K562 (cell line): ENCODE measurements around the gene RNF223. TPM values are rescaled to one million over a fixed set of nuclear protein-coding genes. Genes with fewer than 3 reads are reported as not detected.

Experiments
- ATAC-seq: fragments of 200-7000 bp; cut with Tn5 transposase; 3 replicates; pipeline ENCODE4 v1.9.1; 2020; ENCODE audit warnings: moderate library complexity
- BruUV-seq: library from RNA; stranded (reverse); fragments of 400-500 nt; replicated peaks from 2 replicates; lab custom pipeline; 2021; lab: Mats Ljungman, UMichigan
- CTCF ChIA-PET: fragments of 300-600 bp; formaldehyde crosslinking; extraction: SDS; loops from one replicate; lab custom pipeline; 2021; ENCODE audit warnings: low intra/inter-chr PET ratio; lab: Yijun Ruan, JAX
- POLR2A ChIA-PET: fragments of 300-600, 350-650 bp; sonication (Branson Sonifier 250); formaldehyde crosslinking; extraction: SDS; loops from one replicate; lab custom pipeline; 2021; ENCODE audit warnings: antibody characterized with exemption, inconsistent platforms; lab: Yijun Ruan, JAX
- DNase-seq, 4 experiments: peaks; one replicate each; pipeline versions ENCODE4 v3.0.0 to v3.0.0-alpha.2; 2011 to 2018; ENCODE audit warnings: low spot score in 3 of 4, mixed read lengths in 3 of 4; ENCODE audit errors: extremely low read depth in 1 of 4
- FAIRE-seq: peaks from 2 replicates; lab custom pipeline; 2011; peaks lifted over from hg19 to GRCh38; lab: Jason Lieb, UNC
- H2AFZ ChIP-seq: 2 replicates; pipeline ENCODE4 v1.6.0; 2011; ENCODE audit warnings: low read depth, low read length, control low read depth, inconsistent platforms
- H3K27ac ChIP-seq: fragments of 200-600 bp; 3 replicates; pipeline ENCODE4 v1.8.0; 2011; ENCODE audit warnings: low read depth, mild to moderate bottlenecking, control low read depth, inconsistent platforms, low read length, moderate library complexity, mixed read lengths; ENCODE audit errors: extremely low read depth
- H3K27me3 ChIP-seq, 2 experiments: fragments of 300-600 bp in 1 of 2; 2 replicates in 1 of 2; 3 replicates in 1 of 2; pipeline versions ENCODE4 v1.6.0 to v1.8.0; 2011; ENCODE audit warnings: inconsistent platforms in 2 of 2, low read length in 2 of 2, mild to moderate bottlenecking in 1 of 2, mixed read lengths in 1 of 2, moderate library complexity in 1 of 2; ENCODE audit not compliant: control insufficient read depth in 2 of 2, insufficient read depth in 2 of 2
- H3K36me3 ChIP-seq: fragments of 300-600 bp; 3 replicates; pipeline ENCODE4 v1.8.0; 2011; ENCODE audit warnings: mild to moderate bottlenecking, low read length, inconsistent platforms; ENCODE audit not compliant: control insufficient read depth, insufficient read depth
- H3K4me1 ChIP-seq, 2 experiments: fragments of 200-600 bp in 1 of 2; replicated peaks in 1 of 2; 2 replicates in 1 of 2; 3 replicates in 1 of 2; pipeline versions ENCODE4 v1.5.1 to v1.8.0; 2011; ENCODE audit warnings: inconsistent platforms in 2 of 2, low read length in 2 of 2, mild to moderate bottlenecking in 1 of 2, mixed read lengths in 1 of 2, moderate library complexity in 1 of 2; ENCODE audit not compliant: control insufficient read depth in 2 of 2, insufficient read depth in 2 of 2
- H3K4me2 ChIP-seq: 2 replicates; pipeline ENCODE4 v1.6.1; 2011; ENCODE audit warnings: low read length, control low read depth, inconsistent platforms, mixed read lengths; ENCODE audit not compliant: insufficient read depth
- H3K4me3 ChIP-seq: fragments of 200-600 bp; sonication (generic), shearing (Covaris generic); 2 replicates; pipeline ENCODE4 v1.5.1; 2016; ENCODE audit warnings: control low read depth, inconsistent platforms
- H3K79me2 ChIP-seq: fragments of 200-600 bp; 3 replicates; pipeline ENCODE4 v1.8.0; 2011; ENCODE audit warnings: low read length, inconsistent platforms; ENCODE audit not compliant: control insufficient read depth, insufficient read depth
- H3K9ac ChIP-seq, 2 experiments: 2 replicates each; pipeline versions ENCODE4 v1.6.0 to v1.6.1; 2011; ENCODE audit warnings: low read depth in 2 of 2, low read length in 2 of 2, control low read depth in 1 of 2, inconsistent platforms in 1 of 2, mild to moderate bottlenecking in 1 of 2, mixed read lengths in 1 of 2; ENCODE audit not compliant: insufficient read depth in 1 of 2
- H3K9me1 ChIP-seq: one replicate; pipeline ENCODE4 v1.6.0; 2011; ENCODE audit warnings: inconsistent platforms, mild to moderate bottlenecking, low read length, moderate library complexity; ENCODE audit not compliant: control insufficient read depth, insufficient read depth
- H3K9me3 ChIP-seq: replicated peaks from 2 replicates; pipeline ENCODE4 v1.5.1; 2011; ENCODE audit warnings: low read depth, low read length, inconsistent platforms; ENCODE audit not compliant: control insufficient read depth, insufficient read depth
- H4K20me1 ChIP-seq: replicated peaks from 2 replicates; pipeline ENCODE4 v1.6.1; 2011; ENCODE audit warnings: low read length, inconsistent platforms, mixed read lengths; ENCODE audit not compliant: control insufficient read depth, insufficient read depth
- ARHGAP35 ChIP-seq: fragments of 450-650 bp; IDR thresholded peaks from 2 replicates; pipeline ENCODE4 v1.6.1; 2018; ENCODE audit not compliant: partially characterized antibody
- CBX1 ChIP-seq: sonication (generic); IDR thresholded peaks from 2 replicates; pipeline ENCODE4 v1.6.1; 2016; ENCODE audit warnings: antibody characterized with exemption, low read depth, mild to moderate bottlenecking
- CC2D1A ChIP-seq: fragments of 450-650 bp; IDR thresholded peaks from 2 replicates; pipeline ENCODE4 v1.6.1; 2017; ENCODE audit warnings: mild to moderate bottlenecking
- DNMT1 ChIP-seq: fragments of 450-650 bp; IDR thresholded peaks from 2 replicates; pipeline ENCODE4 v1.6.1; 2016; ENCODE audit warnings: antibody characterized with exemption, mild to moderate bottlenecking
- DPF2 ChIP-seq: fragments of 450-650 bp; IDR thresholded peaks from 2 replicates; pipeline ENCODE4 v1.6.1; 2016
- ELF4 ChIP-seq: fragments of 450-650 bp; formaldehyde crosslinking; IDR thresholded peaks from 2 replicates; pipeline ENCODE4 v1.4.0; 2022; ENCODE audit warnings: missing genetic modification characterization
- FOXJ3 ChIP-seq: sonication (generic); formaldehyde crosslinking; IDR thresholded peaks from 2 replicates; pipeline ENCODE4 v1.4.0; 2020; ENCODE audit warnings: mild to moderate bottlenecking, missing genetic modification reagents
- HDGF ChIP-seq: fragments of 450-650 bp; IDR thresholded peaks from 2 replicates; pipeline ENCODE4 v1.6.1; 2016
- HNRNPH1 ChIP-seq: fragments of 200-400 bp; formaldehyde crosslinking; optimal IDR thresholded peaks from 2 replicates; pipeline ENCODE3; 2017; ENCODE audit warnings: low read depth, mild to moderate bottlenecking, low read length, moderate library complexity
- OTX1 ChIP-seq: fragments of 450-650 bp; formaldehyde crosslinking; IDR thresholded peaks from 2 replicates; pipeline ENCODE4 v1.4.0; 2022; ENCODE audit warnings: mild to moderate bottlenecking
- ZBTB9 ChIP-seq: fragments of 450-650 bp; formaldehyde crosslinking; IDR thresholded peaks from 2 replicates; pipeline ENCODE4 v1.4.0; 2020; ENCODE audit warnings: mild to moderate bottlenecking, moderate library complexity
- ZC3H4 ChIP-seq: sonication (generic); formaldehyde crosslinking; IDR thresholded peaks from 2 replicates; pipeline ENCODE4 v1.9.0; 2021; ENCODE audit warnings: missing genetic modification reagents, borderline replicate concordance
- ZNF124 ChIP-seq: sonication (generic); formaldehyde crosslinking; IDR thresholded peaks from 2 replicates; pipeline ENCODE4 v1.8.1; 2022; ENCODE audit warnings: missing genetic modification reagents
- ZNF146 ChIP-seq: IDR thresholded peaks from one replicate; pipeline ENCODE4 v1.6.1; 2018; ENCODE audit warnings: missing compliant biosample characterization; ENCODE audit not compliant: unreplicated experiment
- ZNF282 ChIP-seq: sonication (generic); formaldehyde crosslinking; IDR thresholded peaks from 2 replicates; pipeline ENCODE4 v1.8.1; 2023; ENCODE audit warnings: missing genetic modification reagents
- WGBS: fragments of 100-300 bp; shearing (Covaris generic); methylation state at CpG from one replicate; pipeline ENCODE4 v1.1.6; 2016; ENCODE audit warnings: low coverage, mixed read lengths; ENCODE audit not compliant: insufficient coverage; ENCODE audit errors: missing lambda C conversion rate; 5-methylcytosine and 5-hydroxymethylcytosine counted together
- in situ Hi-C: fragments of 300-500 bp; cut with MboI; formaldehyde crosslinking; loops from 4 replicates; pipeline ENCODE4 v1.15.0; 2018; ENCODE audit warnings: inconsistent platforms, mixed read lengths
- intact Hi-C: fragments of 100-400 bp; cut with micrococcal nuclease; formaldehyde crosslinking; loops from 2 replicates; pipeline ENCODE4 v1.14.2; 2022
- polyA plus RNA-seq, 8 experiments: library from polyadenylated mRNA; depleted of rRNA in 4 of 8; stranded (reverse) in 5 of 8; unstranded in 3 of 8; fragments of >200 nt; fragmentation: Nextera tagmentation in 2 of 8; fragmentation: Illumina TruSeq in 1 of 8; extraction: Ambion mirVana in 2 of 8; extraction: Trizol in 1 of 8; gene quantifications; 2 replicates each; pipeline versions ENCODE4 v1.2.1 to v1.2.3, GENCODE V29; 2011 to 2014; ENCODE audit warnings: inconsistent platforms in 1 of 8, missing spikeins in 1 of 8
- total RNA-seq, 7 experiments: library from RNA; depleted of rRNA in 6 of 7; stranded (reverse); fragments of >200 nt in 6 of 7; fragmentation: Illumina TruSeq in 2 of 7; extraction: Trizol in 2 of 7; gene quantifications; 2 replicates each; pipeline versions ENCODE4 v1.2.1 to v1.2.3, GENCODE V29; 2011 to 2021; ENCODE audit warnings: low replicate concordance in 1 of 7
- TF ChIP-seq, protein P1 (sequence below): fragments of 250-450 bp; sonication (Bioruptor Pico); IDR thresholded peaks from 2 replicates; pipeline ENCODE4 v1.4.0; 2020

Gene RNF223
- total and polyA plus RNA-seq, 9 of the 15 experiments (the other 6 are each of a cell fraction or from before 2014, with no cell fraction given), result 0.04 to 0.32 TPM; not detected in 7

DNA sequence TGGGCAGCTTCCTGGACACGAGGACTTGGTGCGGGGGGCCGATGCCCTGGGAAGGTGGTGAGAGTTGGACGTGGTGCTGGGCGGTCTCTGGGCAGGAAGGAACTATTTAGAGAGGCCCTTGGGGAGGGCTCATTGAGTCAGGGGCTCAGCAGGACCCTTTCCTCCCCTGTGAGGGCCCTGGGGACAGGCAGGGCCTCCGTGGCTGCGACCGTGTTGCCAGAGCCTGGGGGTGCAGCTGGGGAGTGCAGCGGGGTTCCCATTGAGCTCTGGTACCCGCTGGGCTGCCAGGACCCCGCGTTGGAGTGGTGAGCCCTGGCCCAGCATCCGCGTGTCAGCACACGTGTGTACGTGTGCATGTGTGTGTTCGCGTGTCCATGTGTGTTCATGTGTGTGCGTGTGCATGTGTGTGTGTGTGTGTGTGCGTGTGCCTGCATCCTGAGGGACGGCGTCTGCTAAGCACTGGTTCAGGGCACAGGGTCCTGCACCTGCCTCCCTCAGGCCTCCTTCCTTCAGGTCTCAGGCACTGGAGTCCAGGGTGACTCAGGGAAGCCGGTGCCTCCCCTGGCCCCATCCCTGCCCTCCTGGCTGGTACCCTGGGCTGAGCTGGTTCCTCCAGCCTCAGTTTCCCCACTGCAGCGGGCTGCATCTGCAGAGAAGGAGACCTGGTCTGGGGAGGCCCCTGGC, 10.7 kb downstream of the RNF223 start:
- CTCF ChIA-PET, result interaction anchor here (3.0 kb wide), 1 partner anchor 80 kb away, joined by 27 read pairs; no protein-coding TSS in a partner anchor
- 60% methylated on average over 24 of the region's 24 CpGs for WGBS
- H3K9me1 ChIP-seq, result peaks cover 4% of the 10 kb centered on the region
- POLR2A ChIA-PET, result interaction anchor here (1.1 kb wide), 1 partner anchor 30 kb away, joined by 4 read pairs; no protein-coding TSS in a partner anchor
- peak overlapping the region; percentile 70 to 88; a peak in 3 of 4 replicates for H3K9ac ChIP-seq
- peaks cover 50 to 87% of the 10 kb centered on the region in 2 experiments for H3K4me1 ChIP-seq
- H3K27me3 ChIP-seq, result no peaks in the 10 kb centered on the region
- intact Hi-C loops (loop anchor here (1.0 to 5.0 kb wide), 4 partner anchors 41 to 141 kb away; partner anchors contain the start of genes AGRN, HES4 and SAMD11), in situ Hi-C loops (loop anchor here (10.0 kb wide), 1 partner anchor 79 kb away; the partner anchor contains the start of gene PERM1)
- H4K20me1 ChIP-seq, result no peaks in the 10 kb centered on the region; the same call in 1 of the 2 replicates
- peak overlapping the region; percentile 88 for H2AFZ ChIP-seq
- no TSS peak for BruUV-seq
- no peaks in the 10 kb centered on the region for H3K36me3 ChIP-seq
- H3K79me2 ChIP-seq, result no peaks in the 10 kb centered on the region
- ATAC-seq, result no peak
- H3K4me3 ChIP-seq, result peak overlapping the region; percentile 34
- H3K27ac ChIP-seq, result peak overlapping the region; percentile 84; the same call in 2 of the 3 replicates
- FAIRE-seq, result no peak
- DNase-seq, result no peak
- no peaks in the 10 kb centered on the region for H3K9me3 ChIP-seq
- H3K4me2 ChIP-seq, result peak overlapping the region; percentile 91
- 0 out of 2 replicates have a peak, but pooled peaks have one; percentile 19 for TF ChIP-seq HDGF
- TF ChIP-seq ELF4, result 0 out of 2 replicates have a peak, but pooled peaks have one; percentile 42
- TF ChIP-seq ZNF146 (CRISPR knock-in tag), result peak; percentile 4
- TF ChIP-seq ZNF282 (CRISPR knock-in tag), result 0 out of 2 replicates have a peak, but pooled peaks have one; percentile 86
- no peak for TF ChIP-seq HNRNPH1
- no peak for TF ChIP-seq ZBTB9 (CRISPR knock-in tag)
- 0 out of 2 replicates have a peak, but pooled peaks have one; percentile 46 for TF ChIP-seq OTX1 (CRISPR knock-in tag)
- peak; percentile 63; the same call in 1 of the 2 replicates for TF ChIP-seq CBX1
- peak; percentile 50; the same call in 1 of the 2 replicates for TF ChIP-seq ZC3H4 (CRISPR knock-in tag)
- TF ChIP-seq, protein P1, sequence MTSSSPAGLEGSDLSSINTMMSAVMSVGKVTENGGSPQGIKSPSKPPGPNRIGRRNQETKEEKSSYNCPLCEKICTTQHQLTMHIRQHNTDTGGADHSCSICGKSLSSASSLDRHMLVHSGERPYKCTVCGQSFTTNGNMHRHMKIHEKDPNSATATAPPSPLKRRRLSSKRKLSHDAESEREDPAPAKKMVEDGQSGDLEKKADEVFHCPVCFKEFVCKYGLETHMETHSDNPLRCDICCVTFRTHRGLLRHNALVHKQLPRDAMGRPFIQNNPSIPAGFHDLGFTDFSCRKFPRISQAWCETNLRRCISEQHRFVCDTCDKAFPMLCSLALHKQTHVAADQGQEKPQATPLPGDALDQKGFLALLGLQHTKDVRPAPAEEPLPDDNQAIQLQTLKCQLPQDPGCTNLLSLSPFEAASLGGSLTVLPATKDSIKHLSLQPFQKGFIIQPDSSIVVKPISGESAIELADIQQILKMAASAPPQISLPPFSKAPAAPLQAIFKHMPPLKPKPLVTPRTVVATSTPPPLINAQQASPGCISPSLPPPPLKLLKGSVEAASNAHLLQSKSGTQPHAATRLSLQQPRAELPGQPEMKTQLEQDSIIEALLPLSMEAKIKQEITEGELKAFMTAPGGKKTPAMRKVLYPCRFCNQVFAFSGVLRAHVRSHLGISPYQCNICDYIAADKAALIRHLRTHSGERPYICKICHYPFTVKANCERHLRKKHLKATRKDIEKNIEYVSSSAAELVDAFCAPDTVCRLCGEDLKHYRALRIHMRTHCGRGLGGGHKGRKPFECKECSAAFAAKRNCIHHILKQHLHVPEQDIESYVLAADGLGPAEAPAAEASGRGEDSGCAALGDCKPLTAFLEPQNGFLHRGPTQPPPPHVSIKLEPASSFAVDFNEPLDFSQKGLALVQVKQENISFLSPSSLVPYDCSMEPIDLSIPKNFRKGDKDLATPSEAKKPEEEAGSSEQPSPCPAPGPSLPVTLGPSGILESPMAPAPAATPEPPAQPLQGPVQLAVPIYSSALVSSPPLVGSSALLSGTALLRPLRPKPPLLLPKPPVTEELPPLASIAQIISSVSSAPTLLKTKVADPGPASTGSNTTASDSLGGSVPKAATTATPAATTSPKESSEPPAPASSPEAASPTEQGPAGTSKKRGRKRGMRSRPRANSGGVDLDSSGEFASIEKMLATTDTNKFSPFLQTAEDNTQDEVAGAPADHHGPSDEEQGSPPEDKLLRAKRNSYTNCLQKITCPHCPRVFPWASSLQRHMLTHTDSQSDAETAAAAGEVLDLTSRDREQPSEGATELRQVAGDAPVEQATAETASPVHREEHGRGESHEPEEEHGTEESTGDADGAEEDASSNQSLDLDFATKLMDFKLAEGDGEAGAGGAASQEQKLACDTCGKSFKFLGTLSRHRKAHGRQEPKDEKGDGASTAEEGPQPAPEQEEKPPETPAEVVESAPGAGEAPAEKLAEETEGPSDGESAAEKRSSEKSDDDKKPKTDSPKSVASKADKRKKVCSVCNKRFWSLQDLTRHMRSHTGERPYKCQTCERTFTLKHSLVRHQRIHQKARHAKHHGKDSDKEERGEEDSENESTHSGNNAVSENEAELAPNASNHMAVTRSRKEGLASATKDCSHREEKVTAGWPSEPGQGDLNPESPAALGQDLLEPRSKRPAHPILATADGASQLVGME, result 0 out of 2 replicates have a peak, but pooled peaks have one; percentile 80
- no peak for TF ChIP-seq DPF2
- TF ChIP-seq DNMT1, result 0 out of 2 replicates have a peak, but pooled peaks have one; percentile 31
- 0 out of 2 replicates have a peak, but pooled peaks have one; percentile 72 for TF ChIP-seq ZNF124 (CRISPR knock-in tag)
- TF ChIP-seq CC2D1A, result 0 out of 2 replicates have a peak, but pooled peaks have one; percentile 28
- TF ChIP-seq FOXJ3 (CRISPR knock-in tag), result no peak
- peak; percentile 46 for TF ChIP-seq ARHGAP35
